GM18505 (cell line): ENCODE data around the gene PPP2R5A.
"Not testable (repeated sequence)": the region's sequence is repeated elsewhere in the genome, so short reads cannot be mapped to it uniquely, and the experiment has no call there.

Source experiments
- ATAC-seq: cut with Tn5 transposase; IDR thresholded peaks from one replicate; pipeline ENCODE4 v1.9.1; 2021; ENCODE audit not compliant: unreplicated experiment
- POLR2A ChIP-seq: IDR thresholded peaks from 4 replicates; pipeline ENCODE4 v1.6.1; 2011; ENCODE audit warnings: borderline replicate concordance; ENCODE audit not compliant: insufficient read depth, insufficient read length; ENCODE audit errors: extremely low read depth

Gene PPP2R5A

GRCh38 chr1:212283741-212284140 lies 1.5 kb upstream of the PPP2R5A start:
- TF ChIP-seq POLR2A = no peak
- ATAC-seq = no peak

GRCh38 chr1:212284332-212284743 lies 872 bp upstream of the PPP2R5A start:
- no peak for ATAC-seq
- no peak for TF ChIP-seq POLR2A

- TF ChIP-seq POLR2A = peak; percentile 72
- peak; percentile 15 for ATAC-seq
These were observed 710 bp downstream of the PPP2R5A start for GRCh38 chr1:212285685-212286555.

- no peak for ATAC-seq
- no peak for TF ChIP-seq POLR2A
These were observed 1.4 kb downstream of the PPP2R5A start for GRCh38 chr1:212286556-212287131.

- no peak for TF ChIP-seq POLR2A
- ATAC-seq = no peak
These were observed 2.2 kb downstream of the PPP2R5A start for GRCh38 chr1:212287261-212287895.

- ATAC-seq = not testable (repeated sequence)
These were observed 2.8 kb downstream of the PPP2R5A start for GRCh38 chr1:212287995-212288394.

GRCh38 chr1:212288615-212289014 lies 3.4 kb downstream of the PPP2R5A start:
- TF ChIP-seq POLR2A = no peak
- no peak for ATAC-seq

GRCh38 chr1:212289262-212290077 lies 4.3 kb downstream of the PPP2R5A start:
- no peak for ATAC-seq
- TF ChIP-seq POLR2A = no peak

GRCh38 chr1:212290608-212291007 lies 5.4 kb downstream of the PPP2R5A start:
- no peak for ATAC-seq
- TF ChIP-seq POLR2A = no peak

GRCh38 chr1:212291505-212292134 lies 6.4 kb downstream of the PPP2R5A start:
- no peak for TF ChIP-seq POLR2A
- no peak for ATAC-seq

- ATAC-seq = no peak
- TF ChIP-seq POLR2A = no peak
These were observed 7.3 kb downstream of the PPP2R5A start for GRCh38 chr1:212292250-212293105.

- ATAC-seq = no peak
- no peak for TF ChIP-seq POLR2A
These were observed 8.4 kb downstream of the PPP2R5A start for GRCh38 chr1:212293579-212293978.
